Measurements from ENCODE around the gene ATP6V0D1. TPM values are rescaled to one million over a fixed set of nuclear protein-coding genes. Genes with fewer than 3 reads are reported as not detected.

Gene ATP6V0D1
- total RNA-seq, 1 experiment from 2014 or later = 43.0 TPM

DNA sequence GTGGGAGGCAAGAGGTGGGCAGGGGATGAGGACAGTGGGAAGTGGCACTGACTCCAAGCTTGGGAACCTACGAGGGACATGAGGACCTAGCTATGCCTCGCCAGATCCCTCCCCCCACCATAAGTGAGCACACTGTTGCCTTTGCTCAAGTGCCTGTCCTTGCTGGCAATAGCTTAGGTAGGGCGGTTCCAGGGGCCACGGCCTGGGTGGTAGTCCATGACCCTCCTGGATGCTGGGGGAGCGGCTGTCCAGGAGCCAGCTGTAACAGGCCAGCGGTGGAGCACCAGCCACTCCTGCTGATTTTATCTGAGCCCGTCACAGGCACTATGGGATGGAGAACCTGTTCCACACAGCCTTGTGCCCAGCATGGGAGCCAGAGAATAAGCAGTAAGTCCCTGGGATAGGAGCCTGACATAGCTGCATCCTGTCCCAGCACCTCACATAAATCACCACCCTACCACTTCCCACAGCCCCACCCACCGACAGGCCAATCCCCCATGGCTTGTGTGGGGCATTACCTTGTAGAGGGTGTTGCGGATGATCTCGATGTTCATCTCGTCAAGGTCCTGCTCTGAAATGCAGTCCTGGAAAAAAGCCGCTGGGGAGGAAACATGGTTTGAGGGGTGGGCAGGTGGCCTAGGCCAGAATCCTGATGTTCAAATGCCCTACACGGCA is 38.2 kb downstream of the ATP6V0D1 start:
- H3K27ac ChIP-seq (ENCODE audit: insufficient read length, low read depth, low read length) = no peak overlapping the region
- no peak overlapping the region for H3K56ac ChIP-seq (ENCODE audit: insufficient read length, low read depth, low read length)
- H3K79me1 ChIP-seq (ENCODE audit: insufficient read depth, low read depth, low read length, poor library complexity, severe bottlenecking) = no peaks in the 10 kb centered on the region
- Mint-ChIP-seq H3K27me3 (ENCODE audit: low read depth) (no peaks in the 10 kb centered on the region), H3K4me3 (no peak overlapping the region), H3K36me3 (ENCODE audit: insufficient read depth in 1 of 3, low read depth in 3 of 3) (peaks cover 10 to 23% (median 16%) of the 10 kb centered on the region in 3 experiments), H3K9me3 (no peaks in the 10 kb centered on the region), H3K4me1 (peaks cover 16 to 17% of the 10 kb centered on the region in 2 experiments), H3K27ac (no peak overlapping the region)
- no peaks in the 10 kb centered on the region for H3K27me3 ChIP-seq (ENCODE audit: insufficient read depth, low read length)
- H2BK120ac ChIP-seq (ENCODE audit: low read depth, low read length, poor library complexity, severe bottlenecking) = no peak overlapping the region
- no peak overlapping the region for H3K23ac ChIP-seq (ENCODE audit: insufficient read length, low read depth, low read length)
- no peak overlapping the region for H2BK12ac ChIP-seq (ENCODE audit: insufficient read length, low read depth, low read length)
- no peak overlapping the region for H4K91ac ChIP-seq (ENCODE audit: insufficient read length, low read depth, low read length)
- H2BK15ac ChIP-seq (ENCODE audit: low read depth, low read length) = no peak overlapping the region
- H2BK20ac ChIP-seq (ENCODE audit: low read depth, low read length, poor library complexity, severe bottlenecking) = no peak overlapping the region
- H3K23me2 ChIP-seq (ENCODE audit: insufficient read length, low read depth, low read length, poor library complexity, severe bottlenecking) = no peaks in the 10 kb centered on the region
- no peak overlapping the region for H2AFZ ChIP-seq (ENCODE audit: low read length)
- no peak overlapping the region for H3K9ac ChIP-seq (ENCODE audit: extremely low read depth, insufficient read length, low read length)
- H4K5ac ChIP-seq (ENCODE audit: insufficient read length, low read depth, low read length) = no peak overlapping the region
- H3T11ph ChIP-seq (ENCODE audit: low read length) = no peak overlapping the region
- H3K4me2 ChIP-seq (ENCODE audit: insufficient read depth, insufficient read length, low read length) = no peak overlapping the region
- no peak overlapping the region for H3K14ac ChIP-seq (ENCODE audit: insufficient read depth, low read length)
- no peaks in the 10 kb centered on the region for H3K9me3 ChIP-seq (ENCODE audit: control insufficient read depth, low read depth, low read length)
- DNase-seq = no peak
- H3K18ac ChIP-seq (ENCODE audit: insufficient read length, low read depth, low read length) = no peak overlapping the region
- WGBS (ENCODE audit: extremely low coverage, insufficient read length, low lambda C conversion rate) = no CpG with 5 or more reads among the region's 13 CpGs
- H3K79me2 ChIP-seq (ENCODE audit: insufficient read depth, low read length) = no peaks in the 10 kb centered on the region
- H3K4me1 ChIP-seq (ENCODE audit: insufficient read depth, low read length) = no peaks in the 10 kb centered on the region
- TF ChIP-seq, protein P1, sequence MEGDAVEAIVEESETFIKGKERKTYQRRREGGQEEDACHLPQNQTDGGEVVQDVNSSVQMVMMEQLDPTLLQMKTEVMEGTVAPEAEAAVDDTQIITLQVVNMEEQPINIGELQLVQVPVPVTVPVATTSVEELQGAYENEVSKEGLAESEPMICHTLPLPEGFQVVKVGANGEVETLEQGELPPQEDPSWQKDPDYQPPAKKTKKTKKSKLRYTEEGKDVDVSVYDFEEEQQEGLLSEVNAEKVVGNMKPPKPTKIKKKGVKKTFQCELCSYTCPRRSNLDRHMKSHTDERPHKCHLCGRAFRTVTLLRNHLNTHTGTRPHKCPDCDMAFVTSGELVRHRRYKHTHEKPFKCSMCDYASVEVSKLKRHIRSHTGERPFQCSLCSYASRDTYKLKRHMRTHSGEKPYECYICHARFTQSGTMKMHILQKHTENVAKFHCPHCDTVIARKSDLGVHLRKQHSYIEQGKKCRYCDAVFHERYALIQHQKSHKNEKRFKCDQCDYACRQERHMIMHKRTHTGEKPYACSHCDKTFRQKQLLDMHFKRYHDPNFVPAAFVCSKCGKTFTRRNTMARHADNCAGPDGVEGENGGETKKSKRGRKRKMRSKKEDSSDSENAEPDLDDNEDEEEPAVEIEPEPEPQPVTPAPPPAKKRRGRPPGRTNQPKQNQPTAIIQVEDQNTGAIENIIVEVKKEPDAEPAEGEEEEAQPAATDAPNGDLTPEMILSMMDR (conservative IDR thresholded peaks at IDR 0.05) = no peak
- no peak overlapping the region for H2BK5ac ChIP-seq (ENCODE audit: insufficient read length, low read length)
- H2AK5ac ChIP-seq (ENCODE audit: insufficient read length, low read length) = no peak overlapping the region
- H3K4ac ChIP-seq (ENCODE audit: low read depth, low read length) = no peak overlapping the region
- H4K8ac ChIP-seq (replicated peaks; ENCODE audit: insufficient read length, low read depth, low read length) = no peak overlapping the region
- no peaks in the 10 kb centered on the region for H4K20me1 ChIP-seq (ENCODE audit: control insufficient read depth, insufficient read depth, insufficient read length)

All from H9 (cell line).